ENCODE data around the gene OR6C6.

DNA sequence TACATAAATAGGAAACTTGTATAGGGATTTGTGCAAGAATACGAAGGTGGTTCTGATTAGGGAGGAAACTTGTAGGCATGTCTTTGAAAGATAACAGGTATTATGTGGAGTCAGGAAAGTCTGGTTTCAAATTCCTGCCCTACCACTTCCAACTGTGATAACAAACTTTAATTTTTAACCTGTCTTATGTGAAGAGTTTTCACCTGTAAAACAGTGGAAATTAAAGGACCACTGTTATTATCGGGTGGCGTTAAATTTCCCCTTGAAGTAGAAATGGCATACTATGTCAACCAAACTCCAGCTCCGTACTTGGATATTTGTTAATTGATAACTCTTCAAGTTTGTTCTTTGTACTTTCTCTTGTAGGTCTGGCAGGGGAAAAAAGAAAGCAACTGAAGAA lies 23.8 kb upstream of the OR6C6 start:
- TF ChIP-seq TAF7 (tag; IDR thresholded peaks at IDR 0.05): no peak
- no peak for TF ChIP-seq SOX6 (IDR thresholded peaks at IDR 0.05)
- no peak for TF ChIP-seq HNRNPLL (IDR thresholded peaks at IDR 0.05; ENCODE audit: low read depth, low read length, poor library complexity, severe bottlenecking)
- TF ChIP-seq ZNF507 (tag; conservative IDR thresholded peaks at IDR 0.05): no peak
- TF ChIP-seq MAZ (CRISPR knock-in tag; conservative IDR thresholded peaks at IDR 0.05 in 1 of 2, IDR thresholded peaks at IDR 0.05 in 1 of 2): no peak
- no peak for TF ChIP-seq CTCF (IDR thresholded peaks at IDR 0.05 in 2 of 3, conservative IDR thresholded peaks at IDR 0.05 in 1 of 3; ENCODE audit: insufficient read depth in 2 of 3, low read depth in 1 of 3, low read length in 3 of 3)
- no peak for TF ChIP-seq JUNB (CRISPR knock-in tag; conservative IDR thresholded peaks at IDR 0.05)
- no peak for TF ChIP-seq ZNF318 (IDR thresholded peaks at IDR 0.05; ENCODE audit: borderline replicate concordance in 1 of 2, low read depth in 1 of 2)
- TF ChIP-seq ZZZ3 (IDR thresholded peaks at IDR 0.05): no peak
- no peak for TF ChIP-seq NFXL1 (CRISPR knock-in tag; IDR thresholded peaks at IDR 0.05)

Measured in K562 (cell line).